Measurements from ENCODE around the gene ANKEF1. TPM values are rescaled to one million over a fixed set of nuclear protein-coding genes. Genes with fewer than 3 reads are reported as not detected.

Gene ANKEF1
- total RNA-seq, 4 donors from 2014 or later, result 0.62 to 1.4 (median 1.0) TPM

- Histone ChIP-seq H3K27ac (no peak overlapping the region), H3K4me3 (no peak overlapping the region), H3K36me3 (no peaks in the 10 kb centered on the region), H3K4me1 (no peaks in the 10 kb centered on the region), H3K27me3 (no peaks in the 10 kb centered on the region), H3K9me3 (no peaks in the 10 kb centered on the region)
- DNase-seq (no peak), ATAC-seq (no peak)
- TF ChIP-seq POLR2A (IDR thresholded peaks at IDR 0.05) (no peak), CTCF (IDR thresholded peaks at IDR 0.05 in 4 of 5, conservative IDR thresholded peaks at IDR 0.05 in 1 of 5) (no peak)
- in situ Hi-C loops (cut with MboI; ENCODE audit: low sequenced_read_pairs in 4 of 4), result no loop called here
- intact Hi-C loops (cut with DNase I; ENCODE audit: low total_unique reads), result no loop called here
Measured at GRCh38 chr20:10042086-10042485, 7.3 kb downstream of the ANKEF1 start.

GRCh38 chr20:10047427-10047826, 12.6 kb downstream of the ANKEF1 start:
- TF ChIP-seq POLR2A (IDR thresholded peaks at IDR 0.05) (no peak), CTCF (IDR thresholded peaks at IDR 0.05 in 4 of 5, conservative IDR thresholded peaks at IDR 0.05 in 1 of 5) (no peak)
- no peaks in the 10 kb centered on the region for H3K4me1 ChIP-seq
- no peaks in the 10 kb centered on the region for H3K9me3 ChIP-seq
- no peak for DNase-seq
- intact Hi-C loops (cut with DNase I; ENCODE audit: low total_unique reads) (no loop called here), in situ Hi-C loops (cut with MboI; ENCODE audit: low sequenced_read_pairs in 4 of 4) (no loop called here)
- H3K27ac ChIP-seq, result no peak overlapping the region
- H3K27me3 ChIP-seq, result no peaks in the 10 kb centered on the region
- ATAC-seq, result no peak
- H3K4me3 ChIP-seq, result no peak overlapping the region
- H3K36me3 ChIP-seq, result no peaks in the 10 kb centered on the region

- no peak for TF ChIP-seq POLR2A (IDR thresholded peaks at IDR 0.05)
- DNase-seq (no peak), ATAC-seq (no peak)
- in situ Hi-C loops (cut with MboI; ENCODE audit: low sequenced_read_pairs in 4 of 4), result no loop called here
- no peaks in the 10 kb centered on the region for H3K9me3 ChIP-seq
- intact Hi-C loops (cut with DNase I; ENCODE audit: low total_unique reads), result no loop called here
- no peak overlapping the region for H3K4me3 ChIP-seq
- no peaks in the 10 kb centered on the region for H3K27me3 ChIP-seq
- no peak overlapping the region for H3K27ac ChIP-seq
- H3K36me3 ChIP-seq, result no peaks in the 10 kb centered on the region
- H3K4me1 ChIP-seq, result no peaks in the 10 kb centered on the region
Measured at GRCh38 chr20:10051185-10051584, 16.4 kb downstream of the ANKEF1 start.

- in situ Hi-C loops (cut with MboI; ENCODE audit: low sequenced_read_pairs in 4 of 4), result no loop called here
- Histone ChIP-seq H3K27me3 (no peaks in the 10 kb centered on the region), H3K27ac (no peak overlapping the region), H3K9me3 (no peaks in the 10 kb centered on the region), H3K4me3 (no peak overlapping the region), H3K36me3 (no peaks in the 10 kb centered on the region), H3K4me1 (no peaks in the 10 kb centered on the region)
- TF ChIP-seq POLR2A (IDR thresholded peaks at IDR 0.05) (no peak), CTCF (IDR thresholded peaks at IDR 0.05 in 4 of 5, conservative IDR thresholded peaks at IDR 0.05 in 1 of 5) (no peak)
- intact Hi-C loops (cut with DNase I; ENCODE audit: low total_unique reads), result no loop called here
- DNase-seq (no peak), ATAC-seq (no peak)
Measured at GRCh38 chr20:10059006-10059405, 24.2 kb downstream of the ANKEF1 start.

- in situ Hi-C loops (cut with MboI; ENCODE audit: low sequenced_read_pairs in 4 of 4), result no loop called here
- H3K36me3 ChIP-seq, result no peaks in the 10 kb centered on the region
Measured at GRCh38 chr20:10060226-10060625, 25.4 kb downstream of the ANKEF1 start.

More at GRCh38 chr20:10060226-10060625, 25.4 kb downstream of the ANKEF1 start:
- H3K27ac ChIP-seq, result no peak overlapping the region
- TF ChIP-seq CTCF (IDR thresholded peaks at IDR 0.05 in 4 of 5, conservative IDR thresholded peaks at IDR 0.05 in 1 of 5), result no peak
- no peak for TF ChIP-seq POLR2A (IDR thresholded peaks at IDR 0.05)
- no peak for ATAC-seq
- H3K4me1 ChIP-seq, result no peaks in the 10 kb centered on the region
- no peaks in the 10 kb centered on the region for H3K9me3 ChIP-seq
- intact Hi-C loops (cut with DNase I; ENCODE audit: low total_unique reads), result no loop called here
- no peak for DNase-seq
- H3K27me3 ChIP-seq, result no peaks in the 10 kb centered on the region
- no peak overlapping the region for H3K4me3 ChIP-seq
